ENCODE data around the gene SPDEF. TPM values are rescaled to one million over a fixed set of nuclear protein-coding genes. Genes with fewer than 3 reads are reported as not detected.

The SPDEF gene
- total RNA-seq, 1 experiment from 2014 or later: not detected

DNA sequence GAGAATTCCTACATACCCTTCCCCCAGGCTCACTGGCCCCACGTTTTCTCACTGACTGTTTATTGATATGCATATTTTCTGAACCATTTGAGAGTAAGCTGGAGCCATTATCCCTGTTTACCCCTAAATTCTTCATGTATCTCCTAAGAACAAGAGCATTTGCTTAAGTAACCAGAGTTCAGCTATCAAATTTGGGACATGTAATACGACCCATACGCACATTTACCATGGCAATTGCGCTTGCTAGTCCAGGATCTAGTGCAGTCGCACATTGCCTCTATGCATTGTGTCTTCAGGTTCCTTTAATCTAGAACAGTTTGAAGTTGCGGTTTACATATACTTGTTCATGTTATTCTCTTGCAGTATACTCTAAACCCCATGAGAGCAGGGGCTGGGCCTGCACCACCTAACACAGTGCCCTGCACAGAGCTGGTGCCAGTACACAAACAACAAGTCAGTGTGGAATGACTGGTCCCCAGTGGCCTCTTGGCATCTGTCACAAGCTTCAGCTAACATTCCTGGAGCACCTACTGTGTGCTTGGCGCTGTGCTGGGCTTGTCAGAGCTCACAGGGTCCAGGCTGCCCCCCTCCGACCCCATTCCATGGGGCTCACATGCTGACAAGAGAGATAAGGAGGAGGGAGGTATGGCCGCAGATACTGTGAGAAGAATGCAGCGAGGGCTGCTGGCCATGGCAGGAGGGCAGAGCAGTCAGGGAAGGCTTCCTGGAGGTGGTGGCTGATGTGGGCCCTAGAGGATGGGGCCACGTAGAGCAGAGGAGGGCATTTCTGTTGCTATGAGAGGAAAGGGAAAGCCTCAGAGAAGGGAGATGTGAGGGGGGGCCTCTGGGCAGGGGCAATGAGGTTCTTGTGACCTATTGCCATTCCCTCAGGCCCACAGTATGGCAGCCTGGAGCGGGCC is 28.1 kb downstream of the SPDEF start:
- DNase-seq (ENCODE audit: low read depth): no peak

DNA sequence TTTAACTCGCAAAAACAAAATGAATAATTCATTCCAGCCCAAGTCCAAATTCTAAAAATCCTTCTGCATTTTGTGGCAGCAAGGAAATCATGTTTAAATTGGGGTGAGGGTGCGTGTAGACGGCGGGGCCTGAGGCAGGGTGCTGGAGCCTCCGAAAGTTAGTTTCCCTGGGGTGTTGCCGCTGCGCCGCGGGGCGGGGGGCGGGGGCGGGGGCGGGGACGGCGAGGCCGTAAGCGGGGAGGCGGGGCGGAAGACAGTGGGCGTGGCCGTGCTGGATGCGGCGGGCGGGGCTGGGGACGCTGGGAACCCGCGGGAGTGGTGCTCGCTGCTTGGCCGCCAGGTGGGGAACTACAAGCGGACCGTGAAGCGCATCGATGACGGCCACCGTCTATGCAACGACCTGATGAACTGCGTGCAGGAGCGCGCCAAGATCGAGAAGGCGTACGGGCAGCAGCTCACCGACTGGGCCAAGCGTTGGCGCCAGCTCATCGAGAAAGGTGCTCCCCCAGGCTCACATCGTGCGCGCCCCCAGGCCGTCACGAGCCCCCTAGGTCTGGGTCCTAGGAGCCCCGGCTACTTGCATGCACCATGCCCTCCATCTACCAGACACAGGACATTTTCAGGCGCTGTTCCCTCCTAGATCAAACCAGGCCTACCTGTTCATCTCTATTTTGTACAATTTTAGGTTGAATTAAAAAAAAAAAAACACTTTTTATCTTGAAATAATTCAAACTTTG is 29.0 kb downstream of the SPDEF start:
- DNase-seq (ENCODE audit: low read depth): peak; percentile 90

DNA sequence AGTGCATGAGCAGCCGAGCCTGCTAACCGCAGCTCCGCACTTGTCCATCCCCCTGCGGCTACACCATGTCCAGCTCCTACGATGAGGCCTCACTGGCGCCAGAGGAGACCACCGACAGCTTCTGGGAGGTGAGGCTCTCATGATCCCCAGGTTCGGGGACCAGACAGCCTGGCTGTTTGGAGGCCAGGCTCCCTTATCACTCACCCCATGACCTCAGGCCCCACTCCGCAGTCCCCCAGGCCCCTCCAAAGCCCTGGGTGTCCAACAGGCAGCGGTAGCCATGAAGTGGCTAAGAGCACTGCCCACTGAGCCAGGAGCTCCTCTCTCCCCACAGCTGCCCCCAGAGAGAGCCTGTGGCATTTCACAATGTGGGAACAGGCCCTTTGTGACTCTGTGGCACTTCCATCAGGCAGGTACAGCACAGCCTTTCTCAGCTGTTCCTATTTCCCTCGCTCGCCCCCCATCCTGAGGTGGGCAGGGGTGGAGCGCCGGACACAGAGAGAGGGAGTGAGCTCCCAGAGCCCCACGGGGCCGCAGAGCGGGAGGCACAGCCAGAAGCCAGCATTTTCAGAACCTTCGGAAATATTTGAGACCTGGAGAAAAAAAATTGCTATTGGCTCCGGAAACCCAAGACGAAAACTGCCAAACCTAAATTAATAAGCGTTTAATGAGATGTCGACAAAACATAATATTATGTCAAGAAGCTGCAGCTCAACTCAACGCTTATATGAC is 29.7 kb downstream of the SPDEF start:
- no peak for DNase-seq (ENCODE audit: low read depth)

DNA sequence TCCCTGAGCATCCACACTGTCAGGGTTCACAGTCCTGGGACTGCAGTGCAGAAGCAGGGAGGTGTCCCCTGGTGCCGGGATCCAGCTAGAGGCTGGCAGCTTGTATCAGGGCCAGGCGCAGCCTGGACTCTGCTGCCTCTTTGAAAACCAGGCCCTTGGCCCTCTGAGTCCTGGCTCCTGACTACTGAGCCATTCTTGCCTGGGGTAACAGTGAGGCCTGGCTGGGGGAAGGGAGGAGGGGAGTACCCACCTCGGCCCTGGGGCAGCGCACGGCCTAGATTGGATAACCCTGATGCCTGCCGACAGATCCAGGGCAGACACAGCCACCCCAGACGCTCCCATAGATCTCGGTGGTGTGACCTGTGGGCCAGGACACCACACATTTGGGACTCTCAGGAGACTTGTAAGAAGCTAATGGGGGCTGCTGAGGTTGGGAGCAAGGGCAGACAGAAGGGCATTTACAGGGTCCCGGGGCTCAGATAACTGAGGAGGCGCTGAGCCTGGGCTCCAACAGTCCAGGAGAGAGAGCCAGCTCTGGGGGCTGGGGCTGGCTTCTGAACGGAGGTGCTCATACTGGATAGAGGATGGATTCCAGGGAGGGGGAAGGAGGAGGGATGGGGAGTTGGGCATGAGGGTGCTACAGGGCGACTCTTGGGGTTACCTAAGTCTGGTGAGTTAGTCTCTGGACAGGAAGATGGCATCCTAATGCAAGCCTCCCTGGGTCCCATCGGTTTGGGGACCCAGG is 30.5 kb downstream of the SPDEF start:
- DNase-seq (ENCODE audit: low read depth): no peak

DNA sequence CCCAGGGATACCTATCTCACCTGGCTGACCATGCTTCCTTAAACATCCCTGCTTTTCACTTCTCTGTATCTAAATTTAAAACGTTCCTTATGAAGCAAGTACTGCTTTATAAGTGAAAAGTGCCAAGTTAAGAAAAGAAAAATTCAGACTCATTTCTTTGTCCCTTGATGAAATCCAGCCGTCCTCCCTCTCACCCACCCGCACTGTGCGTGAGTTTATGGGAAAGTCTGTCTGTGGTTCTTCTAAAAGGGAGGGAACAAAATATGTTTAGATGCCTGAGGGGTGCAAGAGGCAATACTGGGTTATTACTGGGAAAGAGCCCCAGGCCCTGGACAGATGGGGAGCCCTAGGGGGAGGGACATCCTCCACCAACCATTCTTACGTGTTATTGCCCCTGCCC is 31.2 kb downstream of the SPDEF start:
- no peak for DNase-seq (ENCODE audit: low read depth)

DNA sequence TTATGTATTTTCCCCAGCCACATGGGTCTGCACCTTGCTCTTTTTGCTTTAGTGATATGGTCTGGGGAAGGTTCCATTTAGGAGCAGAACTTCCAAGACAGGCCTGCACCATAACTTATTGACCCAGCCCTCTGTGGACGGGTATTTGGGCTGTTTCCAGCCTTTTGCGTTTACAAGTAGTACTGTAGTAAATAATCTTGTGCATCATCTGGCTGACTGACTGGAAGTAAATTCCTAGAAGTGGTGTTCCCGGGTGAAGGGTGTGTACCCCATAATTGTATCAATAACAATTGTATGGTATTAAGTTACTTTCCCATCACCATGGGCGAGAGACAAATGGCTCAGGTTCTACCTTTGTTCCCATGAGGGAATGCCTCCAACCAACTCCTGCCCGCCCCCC is 31.6 kb downstream of the SPDEF start:
- DNase-seq (ENCODE audit: low read depth): no peak

DNA sequence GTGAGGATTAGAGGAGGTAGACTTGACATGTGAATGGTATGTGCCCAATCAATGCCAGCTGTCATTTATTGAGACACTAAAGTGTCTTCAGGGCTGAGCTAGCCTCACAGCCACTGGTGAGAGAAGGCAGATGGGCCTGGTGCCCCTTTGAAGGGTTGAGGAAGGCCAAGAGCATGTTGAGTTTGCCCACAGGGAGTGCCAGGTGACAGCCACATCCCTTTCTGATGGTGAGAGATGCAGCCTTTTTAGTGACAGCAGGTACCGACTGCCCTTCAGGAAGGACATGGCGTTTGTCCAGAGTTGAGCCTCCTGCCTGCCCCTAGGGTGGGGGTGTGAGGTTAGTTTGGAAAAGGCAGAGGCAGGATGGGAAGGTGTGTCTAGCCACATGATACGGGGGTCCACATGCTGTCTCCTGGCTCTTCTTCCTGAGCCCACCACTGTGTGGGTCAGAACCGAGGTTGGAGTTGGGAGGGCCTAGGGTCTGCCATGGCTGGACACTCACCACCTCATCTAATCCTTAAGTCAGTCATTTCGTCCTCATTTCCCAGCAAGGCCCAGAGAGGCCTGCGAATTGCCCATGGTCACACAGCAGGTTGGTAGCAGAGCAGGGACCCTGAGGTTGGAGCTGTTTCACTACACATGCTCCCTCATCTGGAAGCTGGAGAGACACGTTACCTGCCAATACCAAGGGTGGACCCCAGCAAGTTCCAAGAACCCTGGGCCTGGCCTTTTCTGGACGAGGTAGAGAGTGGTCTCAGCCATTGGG is 32.5 kb downstream of the SPDEF start:
- DNase-seq (ENCODE audit: low read depth): no peak

DNA sequence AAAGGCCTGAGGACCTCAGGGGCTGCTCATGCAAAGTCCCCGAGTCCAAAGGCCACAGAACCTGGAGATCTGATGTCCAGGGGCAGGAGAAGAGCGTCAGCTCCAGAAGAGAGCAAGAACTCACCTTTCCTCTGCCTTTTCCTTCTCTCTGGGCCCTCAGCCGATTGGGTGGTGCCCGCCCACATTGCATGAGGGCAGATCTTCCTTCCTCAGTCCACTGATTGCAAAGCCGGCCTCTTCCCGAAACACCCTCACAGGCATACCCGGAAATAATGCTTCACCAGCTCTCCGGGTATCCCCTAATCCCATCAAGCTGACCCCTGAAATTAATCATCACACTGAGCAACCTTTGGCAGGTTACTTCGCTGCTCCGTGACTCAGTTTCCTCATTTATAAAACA is 33.4 kb downstream of the SPDEF start:
- DNase-seq (ENCODE audit: low read depth): no peak

DNA sequence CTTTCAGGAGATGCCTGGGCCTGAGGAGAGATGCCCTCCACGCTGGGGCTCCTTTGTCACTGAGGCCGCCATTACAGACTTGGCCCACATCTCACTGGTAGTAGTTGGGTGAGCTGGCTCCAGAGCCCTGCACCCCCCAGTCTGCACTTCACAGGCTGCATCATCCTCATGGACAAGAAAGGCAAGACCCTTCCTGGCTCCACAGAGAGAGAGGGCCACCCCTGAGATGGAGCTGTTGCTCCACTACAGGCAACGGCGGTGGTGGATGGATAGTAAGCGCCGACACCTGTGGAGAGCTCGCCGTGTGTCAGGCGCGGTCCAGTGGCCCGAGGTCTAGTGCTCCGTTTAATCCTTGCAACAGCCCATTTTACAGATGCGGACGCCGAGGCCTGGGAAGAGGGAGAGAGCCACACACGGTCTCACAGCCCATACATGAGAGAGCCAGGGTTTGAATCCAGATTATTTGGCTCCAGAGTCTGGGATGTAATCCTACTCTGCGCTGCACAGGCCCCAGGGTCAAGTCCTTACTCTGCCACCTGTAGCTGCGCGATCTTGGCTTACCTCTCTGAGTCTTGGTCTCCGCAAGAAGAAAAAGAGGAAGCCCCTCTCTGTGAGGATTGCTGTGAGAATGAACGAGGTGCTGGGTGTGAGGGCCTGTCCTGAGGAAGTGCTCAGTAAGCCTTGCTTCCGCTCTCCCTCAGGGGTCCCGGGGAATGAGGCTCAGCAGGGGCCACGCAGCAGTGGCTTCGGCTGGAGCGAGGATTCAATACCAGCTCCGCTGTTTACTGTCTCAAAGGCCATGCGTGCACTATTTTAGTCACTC is 34.5 kb downstream of the SPDEF start:
- no peak for DNase-seq (ENCODE audit: low read depth)

DNA sequence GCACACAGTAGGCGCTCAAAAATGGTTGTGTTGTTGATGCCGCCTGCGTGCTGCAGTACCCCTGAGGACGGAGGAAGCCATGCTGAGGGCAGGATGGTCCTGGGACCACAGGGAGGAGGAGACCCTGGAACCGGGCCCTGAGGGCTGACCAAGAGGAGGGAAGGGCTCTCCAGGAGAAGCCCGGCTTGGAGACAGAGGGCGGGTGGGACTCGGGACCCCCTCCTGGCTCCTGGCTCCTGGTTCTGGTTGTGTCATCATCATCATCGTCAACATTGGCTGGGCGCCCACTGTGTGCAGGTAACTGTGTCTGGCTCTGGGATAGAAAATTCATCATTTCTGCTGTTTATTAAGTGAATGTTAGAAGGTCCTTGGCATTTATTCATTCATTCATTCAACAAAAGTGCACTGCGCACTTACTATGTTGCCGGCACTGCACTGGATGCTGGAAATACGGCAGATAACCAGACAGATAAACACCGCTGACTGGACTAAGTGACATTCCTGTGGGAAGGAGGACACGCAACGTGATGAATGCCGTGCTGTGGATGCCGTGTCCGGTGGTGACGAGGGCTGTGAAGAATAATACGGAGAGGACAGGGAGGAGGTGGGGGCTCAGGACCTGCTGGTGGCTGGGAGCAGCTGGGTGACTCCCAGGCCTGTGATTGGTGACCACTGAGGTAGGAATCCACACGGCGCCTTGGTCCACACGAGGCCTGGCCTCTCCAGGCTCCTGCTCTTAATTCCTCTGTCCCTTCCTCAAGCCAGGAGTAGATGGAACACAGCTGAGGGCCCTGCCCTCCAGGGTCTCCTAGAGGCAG is 35.3 kb downstream of the SPDEF start:
- no peak for DNase-seq (ENCODE audit: low read depth)

DNA sequence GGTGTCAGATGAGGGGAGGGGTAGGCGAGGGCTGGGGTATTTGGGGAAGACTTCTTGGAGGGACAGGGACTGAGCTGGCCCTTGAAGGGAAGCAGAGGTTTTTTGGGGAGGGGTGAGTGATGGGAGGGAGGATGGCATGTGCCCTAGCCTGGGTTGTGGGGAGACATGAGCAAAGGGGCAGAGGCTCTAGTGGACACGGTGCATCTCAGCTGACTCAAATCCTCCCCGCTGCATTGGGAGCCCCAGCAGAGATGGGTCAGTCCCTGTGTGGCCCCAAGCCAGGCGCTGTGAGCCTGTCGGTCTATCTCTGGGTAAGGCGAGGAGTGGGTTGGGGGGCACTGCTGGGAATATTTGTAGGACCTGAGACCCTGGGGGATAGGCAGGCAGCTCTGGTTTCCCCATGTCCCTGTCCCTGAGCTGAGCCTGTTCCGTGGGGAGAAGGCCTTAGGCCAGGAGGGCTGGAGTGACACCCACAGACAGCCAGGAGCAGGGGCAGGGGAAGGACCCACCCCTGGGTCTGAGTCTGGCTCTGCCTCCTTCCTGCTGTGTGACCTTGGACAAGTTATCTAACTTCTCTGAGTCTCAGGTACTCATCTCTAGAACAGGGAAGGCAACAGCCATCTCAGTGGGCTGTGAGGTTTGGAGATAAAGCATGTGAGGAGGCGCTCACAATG is 36.0 kb downstream of the SPDEF start:
- no peak for DNase-seq (ENCODE audit: low read depth)

DNA sequence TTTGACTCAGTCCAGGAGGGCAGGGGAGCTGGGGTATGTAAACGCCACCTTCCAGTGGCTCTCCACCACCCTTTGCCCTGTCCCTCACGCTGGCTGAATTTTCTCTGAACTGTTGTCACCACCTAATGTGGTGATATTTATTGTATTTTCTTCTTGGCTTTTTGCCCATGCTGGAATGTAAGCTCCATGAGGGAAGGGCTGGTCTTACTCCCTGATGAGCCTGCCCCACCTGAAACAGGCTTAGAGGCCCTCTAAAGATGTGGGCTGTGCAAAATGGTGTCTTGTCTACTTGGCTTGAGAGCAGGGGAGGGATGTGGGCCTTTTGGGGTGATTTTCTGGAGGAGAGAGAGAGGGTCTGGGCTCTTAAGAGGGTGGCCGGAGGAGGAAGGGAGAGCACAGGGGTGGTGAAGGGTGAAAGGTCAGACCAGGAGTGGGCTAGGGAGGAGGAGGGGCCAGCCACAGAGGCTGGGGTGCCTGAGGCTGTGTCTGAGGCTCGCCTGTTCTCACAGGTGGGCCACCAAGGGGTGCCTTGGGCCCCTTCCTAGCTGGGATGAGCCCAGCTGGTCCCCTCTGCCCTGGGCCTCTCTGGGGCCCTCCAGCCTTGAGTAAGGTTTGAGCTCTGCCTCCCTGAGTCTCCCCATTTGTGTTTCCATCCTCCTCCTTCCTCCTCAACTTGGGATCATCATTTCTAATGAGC is 37.3 kb downstream of the SPDEF start:
- no peak for DNase-seq (ENCODE audit: low read depth)

DNA sequence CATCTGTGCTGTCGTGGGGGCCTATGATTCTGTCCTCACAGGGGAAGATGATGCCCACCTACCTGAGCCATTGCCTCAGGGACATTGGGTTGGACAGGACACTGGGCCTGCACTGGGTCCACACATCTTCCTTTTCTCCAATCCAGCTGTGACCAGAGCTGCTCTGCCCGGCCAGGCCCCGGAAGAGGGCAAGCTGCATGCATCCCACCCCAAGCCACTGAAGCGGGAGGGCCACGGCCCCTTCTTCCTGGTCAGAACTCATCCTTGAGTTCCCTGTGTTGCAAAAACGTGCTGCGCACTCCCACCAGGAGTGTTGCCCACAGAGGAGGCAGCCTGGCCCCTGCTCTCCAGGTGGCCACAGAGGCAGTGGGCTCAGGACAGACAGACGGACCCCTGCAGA is 38.2 kb downstream of the SPDEF start:
- no peak for DNase-seq (ENCODE audit: low read depth)

DNA sequence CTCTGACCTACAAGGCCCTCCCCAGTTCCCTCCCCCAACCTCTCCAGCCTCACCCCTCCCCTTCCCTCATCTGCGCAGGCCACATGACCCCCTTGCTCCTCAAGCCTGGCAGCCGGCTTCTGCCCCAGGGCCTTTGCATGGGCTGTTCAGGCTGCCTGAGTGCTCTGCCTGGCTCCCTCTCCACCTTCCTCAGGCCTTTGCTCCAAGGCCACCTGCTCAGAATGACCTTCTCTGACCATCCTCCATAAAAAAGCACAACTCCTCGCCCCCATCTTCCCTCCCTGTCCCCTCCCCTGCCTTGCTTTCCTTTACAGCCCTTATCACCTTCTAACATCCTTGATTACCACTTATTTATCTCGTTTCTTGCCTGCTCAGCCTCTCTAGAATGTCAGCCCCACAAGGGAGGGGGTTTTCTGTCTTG is 38.7 kb downstream of the SPDEF start:
- DNase-seq (ENCODE audit: low read depth): no peak

DNA sequence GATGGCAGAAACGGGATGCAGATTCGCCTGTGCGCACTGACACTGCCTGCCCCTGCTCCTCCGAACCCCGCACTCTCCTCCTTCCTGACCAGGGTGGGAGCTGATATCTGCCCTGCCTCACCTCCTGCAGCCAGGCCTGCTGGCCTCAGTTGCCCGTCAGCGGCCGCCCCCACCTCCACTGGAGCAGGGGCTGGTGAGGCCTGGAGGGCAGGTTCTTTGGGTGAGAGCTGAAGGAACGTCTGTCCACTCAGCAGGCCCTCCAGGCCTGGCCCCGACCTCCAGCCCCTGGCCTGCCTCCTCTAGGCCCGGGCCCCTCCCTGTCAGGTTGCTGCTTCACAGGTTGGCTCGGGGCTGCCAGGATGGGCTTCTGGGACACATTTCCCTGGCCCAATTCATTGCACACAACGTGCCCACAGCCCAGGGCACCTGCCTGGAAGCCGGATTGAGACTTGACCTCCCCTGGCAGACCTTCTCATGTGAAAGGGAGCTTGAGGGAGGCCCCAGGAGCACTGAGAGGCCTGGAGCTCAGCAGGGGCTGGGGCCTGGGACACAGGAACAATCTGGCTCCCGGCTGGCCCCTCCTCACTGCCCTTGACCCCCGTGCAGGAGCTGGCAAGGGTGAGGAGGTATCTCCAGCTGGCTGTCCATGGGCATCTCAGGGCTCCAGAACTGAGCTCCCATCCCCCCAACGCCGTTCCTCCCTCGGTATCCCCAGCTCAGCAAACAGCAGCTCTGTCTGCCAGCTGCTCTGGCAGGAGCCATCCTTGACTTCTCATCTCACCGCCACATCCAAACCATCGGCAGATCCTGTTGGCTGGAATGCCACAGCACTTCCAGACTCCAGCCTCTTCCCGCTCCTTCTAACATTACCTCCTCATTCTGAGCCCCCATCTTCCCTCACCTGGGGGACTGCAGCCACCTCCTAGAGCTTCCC is 39.5 kb downstream of the SPDEF start:
- DNase-seq (ENCODE audit: low read depth): no peak

DNA sequence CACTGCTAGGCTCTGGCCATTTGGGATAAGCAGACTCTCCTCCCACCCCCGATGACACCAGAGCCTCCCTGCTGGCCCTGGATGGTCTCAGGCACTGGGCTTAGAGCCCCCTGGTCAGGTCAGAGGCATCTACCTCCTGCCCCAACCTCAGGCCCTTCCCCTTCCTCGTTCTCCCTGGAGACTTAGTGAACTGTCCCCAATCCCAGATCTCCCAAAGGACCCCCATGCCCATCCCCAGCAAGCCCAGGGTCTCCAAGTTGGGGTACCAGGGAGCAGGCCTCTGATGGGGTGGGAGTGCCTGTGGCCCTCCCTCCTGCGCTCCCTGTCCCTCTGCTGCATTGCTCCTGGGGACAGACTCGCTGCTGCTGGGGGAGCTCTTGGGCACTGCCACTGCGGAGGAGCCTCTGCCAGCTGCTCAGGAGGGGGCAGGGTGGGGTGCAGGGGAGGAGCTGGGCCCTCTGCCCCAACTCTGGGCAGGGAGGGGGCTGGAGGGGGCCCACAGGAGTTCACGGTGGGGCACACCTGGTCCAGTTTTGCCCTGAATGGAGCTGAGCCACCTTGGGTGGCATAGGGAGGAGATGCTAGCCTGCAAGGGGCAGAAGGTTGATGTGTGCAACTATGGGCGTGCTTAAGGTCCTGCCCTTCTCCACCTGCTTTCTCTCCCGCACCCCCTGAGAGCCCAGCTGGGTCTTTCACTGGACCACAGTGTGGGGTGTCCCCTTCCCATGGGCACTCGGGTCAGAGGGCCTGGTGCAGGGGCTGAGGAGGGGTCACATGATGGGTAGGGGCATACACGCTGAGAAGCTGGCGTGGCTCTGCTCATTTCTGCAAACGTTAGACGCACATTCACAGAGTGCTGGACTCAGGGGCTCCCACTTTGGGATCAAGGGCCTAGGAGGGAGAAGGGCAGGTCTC is 40.4 kb downstream of the SPDEF start:
- DNase-seq (ENCODE audit: low read depth): no peak
